HEK293T (cell line): ENCODE measurements around the gene TTC13.

Experiments used
- BHLHE40 ChIP-seq: fragments of 450-650 bp; IDR thresholded peaks from 2 replicates; pipeline ENCODE4 v1.6.1; 2016; ENCODE audit warnings: mild to moderate bottlenecking, moderate library complexity, borderline replicate concordance
- FOXK2 ChIP-seq: fragments of 450-650 bp; IDR thresholded peaks from 2 replicates; pipeline ENCODE4 v1.6.1; 2016; ENCODE audit warnings: mild to moderate bottlenecking
- SP1 ChIP-seq: fragments of 450-650 bp; IDR thresholded peaks from 2 replicates; pipeline ENCODE4 v1.6.1; 2017
- SUZ12 ChIP-seq: fragments of 450-650 bp; IDR thresholded peaks from 2 replicates; pipeline ENCODE4 v1.6.1; 2016; ENCODE audit warnings: mild to moderate bottlenecking
- TARDBP ChIP-seq: fragments of 450-650 bp; IDR thresholded peaks from 2 replicates; pipeline ENCODE4 v1.6.1; 2016
- ZNF384 ChIP-seq: fragments of 450-650 bp; IDR thresholded peaks from 2 replicates; pipeline ENCODE4 v1.6.1; 2016

GRCh38 chr1:230958370-230958769 lies 20.3 kb downstream of the TTC13 start:
- TF ChIP-seq SP1 = no peak
- TF ChIP-seq SUZ12 = no peak
- no peak for TF ChIP-seq TARDBP
- no peak for TF ChIP-seq BHLHE40
- TF ChIP-seq FOXK2 = no peak
- TF ChIP-seq ZNF384 = no peak
